ENCODE measurements around the gene MIA. TPM values are rescaled to one million over a fixed set of nuclear protein-coding genes. Genes with fewer than 3 reads are reported as not detected.
A peak's percentile ranks its signal among the peaks of the same experiment; 100 is the strongest.

MIA gene
- total RNA-seq, 1 experiment from 2014 or later = 2.2 TPM

DNA sequence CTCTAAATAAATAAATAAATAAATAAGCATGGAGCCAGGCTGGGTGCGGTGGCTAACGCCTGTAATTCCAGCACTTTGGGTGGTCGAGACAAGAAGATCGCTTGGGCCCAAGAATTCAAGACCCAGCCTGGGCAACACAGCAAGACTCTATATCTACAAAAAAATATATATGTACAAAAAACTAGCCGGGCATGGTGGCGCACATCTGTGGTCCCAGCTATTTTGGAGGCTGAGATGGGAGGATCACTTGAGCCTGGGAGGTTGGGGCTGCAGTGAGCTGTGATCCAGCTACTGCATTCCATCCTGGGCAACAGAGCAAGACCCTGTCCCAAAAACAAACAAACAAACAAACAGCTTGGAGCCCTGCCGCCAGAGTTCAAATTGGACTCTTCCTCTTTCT is 27.8 kb upstream of the MIA start:
- no peak overlapping the region for H3K27ac ChIP-seq (ENCODE audit: low read length)
- no peak overlapping the region for H3K4me3 ChIP-seq (ENCODE audit: low read depth in 2 of 2, low read length in 2 of 2)
- DNase-seq (ENCODE audit: low read depth, low spot score) (no peak), ATAC-seq (no peak)
- H3K4me1 ChIP-seq (ENCODE audit: control insufficient read depth, insufficient read depth, low read length) = peaks cover 10% of the 10 kb centered on the region
- intact Hi-C loops (cut with micrococcal nuclease; ENCODE audit: unreplicated experiment) (no loop called here), in situ Hi-C loops (cut with HindIII; ENCODE audit: low pct_unique_long_range_greater_than_20kb, low sequenced_read_pairs) (no loop called here)
- TF ChIP-seq TCF7L2 (IDR thresholded peaks at IDR 0.05; ENCODE audit: low read depth, low read length) = no peak
- TF ChIP-seq POLR2AphosphoS5 (IDR thresholded peaks at IDR 0.05; ENCODE audit: low read depth, low read length) = no peak
- TF ChIP-seq, protein P1, sequence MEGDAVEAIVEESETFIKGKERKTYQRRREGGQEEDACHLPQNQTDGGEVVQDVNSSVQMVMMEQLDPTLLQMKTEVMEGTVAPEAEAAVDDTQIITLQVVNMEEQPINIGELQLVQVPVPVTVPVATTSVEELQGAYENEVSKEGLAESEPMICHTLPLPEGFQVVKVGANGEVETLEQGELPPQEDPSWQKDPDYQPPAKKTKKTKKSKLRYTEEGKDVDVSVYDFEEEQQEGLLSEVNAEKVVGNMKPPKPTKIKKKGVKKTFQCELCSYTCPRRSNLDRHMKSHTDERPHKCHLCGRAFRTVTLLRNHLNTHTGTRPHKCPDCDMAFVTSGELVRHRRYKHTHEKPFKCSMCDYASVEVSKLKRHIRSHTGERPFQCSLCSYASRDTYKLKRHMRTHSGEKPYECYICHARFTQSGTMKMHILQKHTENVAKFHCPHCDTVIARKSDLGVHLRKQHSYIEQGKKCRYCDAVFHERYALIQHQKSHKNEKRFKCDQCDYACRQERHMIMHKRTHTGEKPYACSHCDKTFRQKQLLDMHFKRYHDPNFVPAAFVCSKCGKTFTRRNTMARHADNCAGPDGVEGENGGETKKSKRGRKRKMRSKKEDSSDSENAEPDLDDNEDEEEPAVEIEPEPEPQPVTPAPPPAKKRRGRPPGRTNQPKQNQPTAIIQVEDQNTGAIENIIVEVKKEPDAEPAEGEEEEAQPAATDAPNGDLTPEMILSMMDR (IDR thresholded peaks at IDR 0.05) = no peak
- TF ChIP-seq, protein P2, sequence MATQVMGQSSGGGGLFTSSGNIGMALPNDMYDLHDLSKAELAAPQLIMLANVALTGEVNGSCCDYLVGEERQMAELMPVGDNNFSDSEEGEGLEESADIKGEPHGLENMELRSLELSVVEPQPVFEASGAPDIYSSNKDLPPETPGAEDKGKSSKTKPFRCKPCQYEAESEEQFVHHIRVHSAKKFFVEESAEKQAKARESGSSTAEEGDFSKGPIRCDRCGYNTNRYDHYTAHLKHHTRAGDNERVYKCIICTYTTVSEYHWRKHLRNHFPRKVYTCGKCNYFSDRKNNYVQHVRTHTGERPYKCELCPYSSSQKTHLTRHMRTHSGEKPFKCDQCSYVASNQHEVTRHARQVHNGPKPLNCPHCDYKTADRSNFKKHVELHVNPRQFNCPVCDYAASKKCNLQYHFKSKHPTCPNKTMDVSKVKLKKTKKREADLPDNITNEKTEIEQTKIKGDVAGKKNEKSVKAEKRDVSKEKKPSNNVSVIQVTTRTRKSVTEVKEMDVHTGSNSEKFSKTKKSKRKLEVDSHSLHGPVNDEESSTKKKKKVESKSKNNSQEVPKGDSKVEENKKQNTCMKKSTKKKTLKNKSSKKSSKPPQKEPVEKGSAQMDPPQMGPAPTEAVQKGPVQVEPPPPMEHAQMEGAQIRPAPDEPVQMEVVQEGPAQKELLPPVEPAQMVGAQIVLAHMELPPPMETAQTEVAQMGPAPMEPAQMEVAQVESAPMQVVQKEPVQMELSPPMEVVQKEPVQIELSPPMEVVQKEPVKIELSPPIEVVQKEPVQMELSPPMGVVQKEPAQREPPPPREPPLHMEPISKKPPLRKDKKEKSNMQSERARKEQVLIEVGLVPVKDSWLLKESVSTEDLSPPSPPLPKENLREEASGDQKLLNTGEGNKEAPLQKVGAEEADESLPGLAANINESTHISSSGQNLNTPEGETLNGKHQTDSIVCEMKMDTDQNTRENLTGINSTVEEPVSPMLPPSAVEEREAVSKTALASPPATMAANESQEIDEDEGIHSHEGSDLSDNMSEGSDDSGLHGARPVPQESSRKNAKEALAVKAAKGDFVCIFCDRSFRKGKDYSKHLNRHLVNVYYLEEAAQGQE (IDR thresholded peaks at IDR 0.05; ENCODE audit: insufficient read depth in 1 of 2, low read depth in 2 of 2, low read length in 1 of 2) = no peak
- no peak for TF ChIP-seq SIN3A (IDR thresholded peaks at IDR 0.05; ENCODE audit: borderline replicate concordance, insufficient read depth, low read depth, low read length)
- ChIA-PET POLR2A (no interaction called here), CTCF (no interaction called here)
- H3K27me3 ChIP-seq (ENCODE audit: control insufficient read depth, insufficient read depth, low read length) = no peaks in the 10 kb centered on the region
- no peaks in the 10 kb centered on the region for H3K9me3 ChIP-seq (ENCODE audit: control insufficient read depth, insufficient read depth, low read depth, low read length)
- H3K36me3 ChIP-seq (ENCODE audit: control insufficient read depth, insufficient read depth, low read length) = peaks cover 9% of the 10 kb centered on the region
- no TSS peak for BruUV-seq (replicated peaks)

DNA sequence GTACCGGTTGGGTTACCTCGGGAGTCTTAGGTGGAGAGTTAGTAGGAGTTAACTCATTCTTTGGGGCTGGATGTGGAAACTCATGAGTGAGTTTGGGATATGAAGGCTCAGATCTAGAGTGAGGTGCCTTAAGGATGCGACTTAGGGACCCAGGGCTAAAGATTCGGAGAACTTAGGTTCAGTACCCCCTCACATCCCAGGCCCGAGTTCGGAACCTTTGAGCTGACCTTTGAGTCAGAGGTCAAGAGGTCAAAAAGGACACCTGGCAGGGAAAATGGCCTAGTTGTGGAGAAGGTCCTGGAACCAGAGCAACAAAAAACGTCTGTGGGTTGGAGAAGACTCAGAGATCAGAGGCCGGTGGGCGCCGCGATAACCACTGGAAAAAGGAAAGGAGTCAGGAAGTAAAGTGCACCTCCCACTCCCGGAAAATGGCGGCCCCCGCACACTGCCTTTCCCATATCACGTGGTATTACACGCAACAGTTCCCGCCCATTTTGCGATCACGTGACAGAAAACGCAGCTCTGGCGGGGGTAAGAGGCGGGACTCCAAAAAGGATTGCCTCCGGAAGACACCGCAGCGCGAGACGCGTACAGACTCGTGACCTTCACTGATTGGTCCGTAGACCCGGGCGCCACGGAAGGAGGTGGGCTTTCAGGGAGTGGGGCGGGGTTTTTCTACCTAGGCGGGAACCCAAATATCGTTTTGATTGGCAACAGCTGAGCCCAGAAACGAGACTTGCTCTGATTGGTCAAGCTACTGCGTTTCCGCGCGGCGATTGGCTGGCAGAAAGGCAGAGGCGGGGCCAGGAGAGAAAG is 25.1 kb upstream of the MIA start, which contains the start of gene ACTMAP:
TSS of gene ACTMAP (minus strand) at position 420 of the 816 bp plus-strand sequence. CDS start 674 bp downstream, outside the sequence.
- TF ChIP-seq, protein P2 (IDR thresholded peaks at IDR 0.05; ENCODE audit: insufficient read depth in 1 of 2, low read depth in 2 of 2, low read length in 1 of 2) = no peak
- no peak; the same call in 1 of the 2 replicates for TF ChIP-seq SIN3A (IDR thresholded peaks at IDR 0.05; ENCODE audit: borderline replicate concordance, insufficient read depth, low read depth, low read length)
- TF ChIP-seq POLR2AphosphoS5 (IDR thresholded peaks at IDR 0.05; ENCODE audit: low read depth, low read length) = no peak; the same call in none of the 2 replicates
- TF ChIP-seq TCF7L2 (IDR thresholded peaks at IDR 0.05; ENCODE audit: low read depth, low read length) = no peak
- TF ChIP-seq, protein P1 (IDR thresholded peaks at IDR 0.05) = no peak
- DNase-seq (ENCODE audit: low read depth, low spot score) (peak; percentile 97), ATAC-seq (peak; percentile 93)
- H3K36me3 ChIP-seq (ENCODE audit: control insufficient read depth, insufficient read depth, low read length) = peaks cover 9% of the 10 kb centered on the region
- peaks cover 10% of the 10 kb centered on the region for H3K4me1 ChIP-seq (ENCODE audit: control insufficient read depth, insufficient read depth, low read length)
- peak within 1 kb of the TSS; percentile 74 to 97 for H3K4me3 ChIP-seq (ENCODE audit: low read depth in 2 of 2, low read length in 2 of 2)
- intact Hi-C loops (cut with micrococcal nuclease; ENCODE audit: unreplicated experiment) (no loop called here), in situ Hi-C loops (cut with HindIII; ENCODE audit: low pct_unique_long_range_greater_than_20kb, low sequenced_read_pairs) (no loop called here)
- ChIA-PET POLR2A (interaction anchor here (0.8 kb wide), 1 partner anchor 28 kb away, joined by 6 read pairs; no protein-coding TSS in a partner anchor), CTCF (interaction anchor here (0.8 kb wide), 1 partner anchor 29 kb away, joined by 3 read pairs; no protein-coding TSS in a partner anchor)
- H3K27ac ChIP-seq (ENCODE audit: low read length) = peak within 1 kb of the TSS; percentile 99
- no peaks in the 10 kb centered on the region for H3K27me3 ChIP-seq (ENCODE audit: control insufficient read depth, insufficient read depth, low read length)
- no peaks in the 10 kb centered on the region for H3K9me3 ChIP-seq (ENCODE audit: control insufficient read depth, insufficient read depth, low read depth, low read length)
- TSS peak; percentile 97 for BruUV-seq (replicated peaks)
